OCI-LY3 (cell line): ENCODE results near the gene KRT39.

ENCODE experiments used
- H2AFZ ChIP-seq: fragments of 200-600, 300-600 bp; shearing (Covaris generic); 2 replicates; pipeline ENCODE4 v1.6.0; 2014; ENCODE audit warnings: antibody characterized with exemption, low read depth, low read length
- H3K27ac ChIP-seq: fragments of 200-600, 300-600 bp; sonication (generic); 2 replicates; pipeline ENCODE4 v1.5.1; 2014; ENCODE audit warnings: mild to moderate bottlenecking, low read length, moderate library complexity, mixed read lengths
- H3K27me3 ChIP-seq: fragments of 200-600, 300-600 bp; sonication (generic); 2 replicates; pipeline ENCODE4 v1.6.1; 2014; ENCODE audit warnings: low read depth, low read length, mixed read lengths
- H3K36me3 ChIP-seq: fragments of 200-600, 300-600 bp; sonication (generic); replicated peaks from 2 replicates; pipeline ENCODE3; 2014; ENCODE audit warnings: low read depth, low read length, mixed read lengths
- H3K4me1 ChIP-seq: fragments of 300-600, 200-600 bp; sonication (generic); 2 replicates; pipeline ENCODE4 v1.6.1; 2014; ENCODE audit warnings: low read length, mixed read lengths
- H3K4me2 ChIP-seq: fragments of 200-600, 300-600 bp; sonication (generic); 2 replicates; pipeline ENCODE4 v1.6.1; 2014; ENCODE audit warnings: low read length, mixed read lengths
- H3K4me3 ChIP-seq: fragments of 300-600, 200-600 bp; sonication (generic); 2 replicates; pipeline ENCODE4 v1.5.1; 2014; ENCODE audit warnings: antibody characterized with exemption, mild to moderate bottlenecking, low read length, moderate library complexity
- H3K79me2 ChIP-seq: fragments of 300-600, 200-600 bp; shearing (Covaris generic); 2 replicates; pipeline ENCODE4 v1.6.1; 2014; ENCODE audit warnings: mild to moderate bottlenecking, low read length, mixed read lengths
- H3K9ac ChIP-seq: fragments of 300-600, 200-600 bp; shearing (Covaris generic); 2 replicates; pipeline ENCODE4 v1.6.0; 2014; ENCODE audit warnings: mild to moderate bottlenecking, low read length, moderate library complexity
- H3K9me3 ChIP-seq: fragments of 200-600, 300-600 bp; shearing (Covaris generic); 2 replicates; pipeline ENCODE4 v1.6.1; 2014; ENCODE audit warnings: low read length, mixed read lengths; ENCODE audit not compliant: insufficient read depth
- H4K20me1 ChIP-seq: fragments of 200-600, 300-600 bp; sonication (generic); 2 replicates; pipeline ENCODE4 v1.6.1; 2016; ENCODE audit warnings: low read length, mixed read lengths; ENCODE audit not compliant: insufficient read depth
- EZH2phosphoT487 ChIP-seq: fragments of 200-600 bp; shearing (Covaris generic); IDR thresholded peaks from 2 replicates; pipeline ENCODE4 v1.6.1; 2018; ENCODE audit warnings: antibody characterized with exemption, mixed run types, low read depth
- TF ChIP-seq, protein P1 (sequence below): fragments of 200-600, 300-600 bp; sonication (generic); IDR thresholded peaks from 2 replicates; pipeline ENCODE4 v1.5.1; 2014; ENCODE audit warnings: antibody characterized with exemption, low read length, low read depth

KRT39 gene

DNA sequence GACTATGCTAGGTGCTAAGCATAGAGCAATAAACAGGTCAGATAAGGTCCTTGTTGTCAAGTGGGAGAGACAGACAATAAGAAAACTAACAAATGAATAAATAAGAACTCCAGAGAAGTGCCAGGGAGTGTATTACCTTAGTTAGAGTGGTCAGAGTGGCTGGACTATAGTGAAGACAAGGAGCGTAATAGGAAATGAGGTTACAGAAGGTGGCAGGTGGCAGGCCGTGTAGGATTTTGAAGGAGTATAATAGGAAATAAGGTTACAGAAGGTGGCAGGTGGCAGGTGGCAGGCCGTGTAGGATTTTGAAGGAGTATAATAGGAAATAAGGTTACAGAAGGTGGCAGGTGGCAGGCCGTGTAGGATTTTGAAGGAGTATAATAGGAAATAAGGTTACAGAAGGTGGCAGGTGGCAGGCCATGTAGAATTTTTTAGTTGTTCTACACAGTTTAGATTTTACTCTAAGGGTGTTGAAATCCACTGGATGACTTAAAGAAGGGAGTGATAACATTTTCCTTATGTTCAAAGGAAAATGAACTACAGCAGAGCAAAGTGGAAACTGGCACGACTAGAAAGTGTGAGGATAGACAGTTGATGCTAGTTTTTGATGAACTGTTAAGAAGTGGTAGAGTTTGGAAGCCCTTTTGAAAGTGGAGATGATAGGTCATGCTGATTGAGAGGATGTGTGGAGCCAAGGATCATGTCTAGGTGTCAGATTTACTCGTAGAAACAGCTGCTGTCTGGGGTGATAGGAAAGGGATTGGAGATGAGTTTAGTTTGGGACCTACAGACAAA, 45.8 kb upstream of the KRT39 start:
- Histone ChIP-seq H3K4me3 (no peak overlapping the region), H3K79me2 (no peaks in the 10 kb centered on the region), H3K27ac (no peak overlapping the region), H4K20me1 (no peaks in the 10 kb centered on the region), H2AFZ (no peak overlapping the region), H3K9ac (no peak overlapping the region), H3K27me3 (peaks cover 25% of the 10 kb centered on the region), H3K4me2 (no peak overlapping the region), H3K36me3 (no peaks in the 10 kb centered on the region), H3K4me1 (no peaks in the 10 kb centered on the region), H3K9me3 (no peaks in the 10 kb centered on the region)
- TF ChIP-seq, protein P1, sequence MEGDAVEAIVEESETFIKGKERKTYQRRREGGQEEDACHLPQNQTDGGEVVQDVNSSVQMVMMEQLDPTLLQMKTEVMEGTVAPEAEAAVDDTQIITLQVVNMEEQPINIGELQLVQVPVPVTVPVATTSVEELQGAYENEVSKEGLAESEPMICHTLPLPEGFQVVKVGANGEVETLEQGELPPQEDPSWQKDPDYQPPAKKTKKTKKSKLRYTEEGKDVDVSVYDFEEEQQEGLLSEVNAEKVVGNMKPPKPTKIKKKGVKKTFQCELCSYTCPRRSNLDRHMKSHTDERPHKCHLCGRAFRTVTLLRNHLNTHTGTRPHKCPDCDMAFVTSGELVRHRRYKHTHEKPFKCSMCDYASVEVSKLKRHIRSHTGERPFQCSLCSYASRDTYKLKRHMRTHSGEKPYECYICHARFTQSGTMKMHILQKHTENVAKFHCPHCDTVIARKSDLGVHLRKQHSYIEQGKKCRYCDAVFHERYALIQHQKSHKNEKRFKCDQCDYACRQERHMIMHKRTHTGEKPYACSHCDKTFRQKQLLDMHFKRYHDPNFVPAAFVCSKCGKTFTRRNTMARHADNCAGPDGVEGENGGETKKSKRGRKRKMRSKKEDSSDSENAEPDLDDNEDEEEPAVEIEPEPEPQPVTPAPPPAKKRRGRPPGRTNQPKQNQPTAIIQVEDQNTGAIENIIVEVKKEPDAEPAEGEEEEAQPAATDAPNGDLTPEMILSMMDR = no peak
- no peak for TF ChIP-seq EZH2phosphoT487

DNA sequence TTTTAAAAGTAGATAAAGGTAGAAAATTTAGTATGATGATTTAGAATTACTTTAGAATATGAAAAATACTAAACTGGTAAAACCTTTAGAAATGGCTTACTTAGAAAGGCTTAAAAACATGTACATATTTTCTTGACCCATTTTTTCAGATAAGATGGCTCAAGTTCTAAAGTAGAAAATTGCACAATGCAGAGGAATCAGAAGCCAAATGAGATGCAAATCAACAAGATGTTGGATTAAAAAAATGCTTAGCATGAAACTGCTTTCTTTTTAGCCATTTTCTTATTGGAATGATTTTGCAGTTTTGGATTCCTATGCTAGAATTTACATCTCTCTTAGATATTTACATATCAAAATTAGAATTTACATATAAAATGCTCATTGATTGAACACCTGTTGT, 43.7 kb upstream of the KRT39 start:
- H3K4me2 ChIP-seq = no peak overlapping the region

DNA sequence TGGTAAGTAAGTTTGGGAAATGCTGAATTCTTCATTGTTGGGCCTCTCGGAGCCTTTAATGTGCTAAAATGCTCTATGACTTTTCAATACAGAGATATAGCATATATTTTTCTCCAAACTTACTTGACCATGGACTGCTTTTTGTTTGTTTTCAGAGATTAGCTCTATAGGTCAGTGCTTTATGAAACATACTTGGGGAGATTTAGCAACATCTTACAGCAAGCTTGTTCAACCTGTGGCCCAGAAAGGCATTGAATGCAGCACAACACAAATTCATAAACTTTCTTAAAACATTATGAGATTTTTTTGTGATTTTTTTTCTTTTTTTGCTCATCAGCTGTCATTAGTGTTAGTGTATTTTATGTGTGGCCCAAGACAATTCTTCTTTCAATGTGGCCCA, 43.2 kb upstream of the KRT39 start:
- Histone ChIP-seq H3K27me3 (peaks cover 14% of the 10 kb centered on the region), H3K9me3 (no peaks in the 10 kb centered on the region), H3K4me3 (no peak overlapping the region), H3K4me2 (no peak overlapping the region), H3K36me3 (no peaks in the 10 kb centered on the region), H4K20me1 (no peaks in the 10 kb centered on the region), H3K79me2 (no peaks in the 10 kb centered on the region), H2AFZ (no peak overlapping the region), H3K27ac (no peak overlapping the region), H3K4me1 (no peaks in the 10 kb centered on the region), H3K9ac (no peak overlapping the region)
- no peak for TF ChIP-seq EZH2phosphoT487
- TF ChIP-seq, protein P1 = no peak

More for the DNA sequence above, 43.7 kb upstream of the KRT39 start:
- Histone ChIP-seq H3K4me3 (no peak overlapping the region), H3K9me3 (no peaks in the 10 kb centered on the region), H3K36me3 (no peaks in the 10 kb centered on the region), H3K4me1 (no peaks in the 10 kb centered on the region), H3K27me3 (peaks cover 17% of the 10 kb centered on the region), H4K20me1 (no peaks in the 10 kb centered on the region), H3K9ac (no peak overlapping the region), H3K27ac (no peak overlapping the region), H3K79me2 (no peaks in the 10 kb centered on the region), H2AFZ (no peak overlapping the region)
- TF ChIP-seq, protein P1 = no peak
- no peak for TF ChIP-seq EZH2phosphoT487

DNA sequence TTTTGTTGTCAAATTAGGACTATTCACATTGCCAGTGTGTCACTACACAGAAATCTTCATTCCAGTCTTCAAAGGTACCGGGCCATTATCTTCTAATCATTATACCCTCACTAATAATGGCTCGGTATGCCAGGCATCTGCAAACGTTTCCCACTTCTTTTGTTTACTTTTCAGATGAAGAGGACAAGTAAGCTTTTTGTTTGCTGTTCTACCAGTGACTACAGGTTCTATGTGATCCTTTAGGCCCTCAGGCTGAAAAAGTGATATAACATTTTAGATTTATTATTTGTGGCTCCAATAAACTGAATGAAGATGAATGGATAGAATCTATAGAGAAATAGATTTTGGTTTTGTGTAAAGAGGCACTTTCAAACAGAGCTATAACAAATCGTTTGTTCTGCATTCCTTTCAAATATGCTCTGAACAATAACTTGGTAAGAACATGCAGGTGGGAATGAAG, 42.6 kb upstream of the KRT39 start:
- Histone ChIP-seq H3K4me1 (no peaks in the 10 kb centered on the region), H3K4me2 (no peak overlapping the region), H3K79me2 (no peaks in the 10 kb centered on the region), H3K4me3 (no peak overlapping the region), H4K20me1 (no peaks in the 10 kb centered on the region), H3K9ac (no peak overlapping the region), H3K9me3 (no peaks in the 10 kb centered on the region), H3K27ac (no peak overlapping the region), H3K36me3 (no peaks in the 10 kb centered on the region), H3K27me3 (peaks cover 16% of the 10 kb centered on the region), H2AFZ (no peak overlapping the region)
- no peak for TF ChIP-seq EZH2phosphoT487
- TF ChIP-seq, protein P1 = no peak
